HCEC 1CT (cell line): ENCODE data around the gene KRTAP10-7.
"Not testable (repeated sequence)": the region's sequence is repeated elsewhere in the genome, so short reads cannot be mapped to it uniquely, and the experiment has no call there.

Source experiments
- DNase-seq: peaks from one replicate; pipeline ENCODE4 v3.0.0-alpha.2; 2017

Gene KRTAP10-7

GRCh38 chr21:44590897-44591800 lies 9.2 kb upstream of the KRTAP10-7 start:
- DNase-seq: not testable (repeated sequence)

DNA sequence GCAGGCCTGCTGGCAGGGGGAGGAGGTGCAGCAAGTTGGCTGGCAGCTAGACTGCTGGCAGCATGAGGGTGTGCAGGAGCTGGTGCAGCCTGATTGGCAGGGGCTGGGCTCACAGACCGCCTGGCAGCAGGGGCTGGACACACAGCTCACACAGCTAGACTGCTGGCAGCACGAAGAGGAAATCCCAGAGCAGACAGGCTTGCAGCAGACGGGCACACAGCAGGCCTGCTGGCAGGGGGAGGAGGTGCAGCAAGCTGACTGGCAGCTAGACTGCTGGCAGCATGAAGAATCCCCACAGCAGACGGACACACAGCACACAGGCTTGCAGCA lies 8.6 kb upstream of the KRTAP10-7 start:
- not testable (repeated sequence) for DNase-seq

DNA sequence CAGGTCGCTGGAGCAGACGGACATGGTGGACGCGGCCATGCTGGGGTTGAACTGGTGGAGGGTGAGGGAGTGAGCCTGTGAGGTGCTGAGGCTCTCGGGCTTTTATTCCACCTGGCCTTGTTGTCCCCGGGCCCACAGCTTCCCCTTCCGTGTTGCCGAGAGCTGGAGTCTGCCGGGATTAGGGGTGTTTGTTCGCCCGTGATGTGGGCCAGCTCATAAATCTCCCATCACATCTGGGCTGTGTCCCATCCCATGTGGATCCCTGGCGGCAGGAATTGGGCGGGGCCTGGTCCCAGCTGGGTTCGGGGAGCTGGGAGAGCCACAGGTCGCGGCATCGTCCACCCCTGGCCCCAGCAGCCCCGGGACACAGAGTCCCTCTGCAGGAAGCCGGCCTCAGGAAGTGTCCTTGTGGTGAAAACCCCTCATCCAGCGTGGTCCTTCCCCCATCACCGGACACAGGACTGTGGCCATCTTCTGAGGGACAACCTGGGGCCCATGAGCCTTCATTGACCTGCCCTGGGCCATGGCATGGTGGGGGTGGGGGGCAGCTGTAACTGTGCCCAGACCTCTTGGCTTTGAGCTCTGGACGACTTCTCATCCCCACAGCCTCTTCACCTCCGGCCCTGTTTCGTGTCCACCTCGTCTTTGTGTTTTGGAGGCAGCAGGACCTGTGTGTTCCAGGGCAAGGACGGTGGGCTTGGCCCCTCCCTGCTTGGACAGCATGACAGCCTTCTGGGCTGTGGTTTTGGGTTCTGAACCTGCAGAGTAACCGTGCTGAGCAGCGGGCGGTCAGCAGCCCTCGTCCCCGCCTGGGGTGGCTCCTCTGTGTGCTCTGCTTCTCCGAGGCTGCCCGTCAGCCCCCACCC lies 7.7 kb upstream of the KRTAP10-7 start, which contains the start of gene KRTAP10-6:
TSS of gene KRTAP10-6 (minus strand) at position 60 of the 866 bp plus-strand sequence. CDS start at position 39, 21 bp downstream.
- no peak for DNase-seq

- DNase-seq: no peak
These were observed 6.6 kb upstream of the KRTAP10-7 start for GRCh38 chr21:44593598-44594405.

- no peak for DNase-seq
These were observed 5.9 kb upstream of the KRTAP10-7 start for GRCh38 chr21:44594406-44594916.

- no peak for DNase-seq
These were observed 4.9 kb upstream of the KRTAP10-7 start for GRCh38 chr21:44595524-44595923.

GRCh38 chr21:44596068-44596725 lies 4.2 kb upstream of the KRTAP10-7 start:
- DNase-seq: no peak

- no peak for DNase-seq
These were observed 2.3 kb upstream of the KRTAP10-7 start for GRCh38 chr21:44598061-44598460.

DNA sequence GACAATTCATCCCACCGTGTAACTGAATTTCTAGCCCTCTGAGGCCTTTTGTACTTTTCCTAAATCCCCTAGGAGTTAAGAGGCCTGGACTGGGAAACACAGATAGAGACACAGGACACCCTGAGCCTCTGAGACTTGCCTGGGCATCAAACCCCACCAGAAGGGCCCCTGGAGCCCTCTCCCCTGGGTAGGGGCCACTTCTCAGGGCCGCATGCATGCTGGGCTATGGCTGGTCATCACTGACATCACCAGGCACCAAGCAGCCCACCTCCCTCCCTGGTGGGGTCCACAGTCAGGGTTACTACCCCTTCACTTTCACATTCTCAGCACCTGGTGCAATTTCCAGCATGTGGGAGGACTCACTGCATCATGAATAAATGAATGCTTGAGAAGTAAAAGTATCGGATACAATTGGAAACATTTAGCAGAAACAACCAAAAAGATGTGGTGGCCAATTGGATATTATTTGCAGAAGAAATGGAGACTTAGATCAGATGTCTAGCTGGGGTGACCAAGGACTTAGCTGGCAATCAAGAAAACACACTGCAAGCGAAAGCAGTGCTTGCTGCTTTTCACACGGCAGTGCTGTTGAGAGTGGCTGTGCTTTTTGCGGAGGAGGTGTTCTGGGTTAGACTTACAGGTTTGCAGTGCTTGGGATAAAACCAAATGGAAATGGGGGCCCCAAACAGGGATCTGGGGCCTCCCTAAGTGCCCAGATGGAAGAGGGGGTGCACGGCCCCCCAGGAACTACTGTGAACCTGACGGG lies 950 bp upstream of the KRTAP10-7 start:
- DNase-seq: no peak

- DNase-seq: not testable (repeated sequence)
These were observed 694 bp downstream of the KRTAP10-7 start for GRCh38 chr21:44601091-44601490.

GRCh38 chr21:44601596-44602462 lies 1.4 kb downstream of the KRTAP10-7 start:
- DNase-seq: no peak

DNA sequence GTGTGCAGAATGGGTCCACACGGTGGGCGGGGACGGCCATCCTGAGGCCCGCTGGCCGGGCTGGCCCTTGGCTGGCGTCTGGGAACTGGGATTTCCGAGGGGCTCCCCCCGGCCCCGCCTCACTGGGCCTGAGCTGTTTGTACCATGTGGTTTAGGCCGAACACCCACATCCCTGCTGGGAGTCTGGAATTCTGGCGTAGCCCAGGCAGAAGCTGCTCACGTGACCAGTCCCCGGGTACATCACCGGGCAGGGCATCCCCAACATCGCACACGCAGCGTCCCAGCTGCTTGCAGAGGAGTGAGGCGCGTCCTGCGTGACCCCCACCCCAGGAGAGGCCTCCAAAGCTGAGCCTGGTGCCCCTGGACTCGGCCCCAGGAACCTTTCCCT lies 2.1 kb downstream of the KRTAP10-7 start:
- no peak for DNase-seq

GRCh38 chr21:44603109-44603875 lies 2.9 kb downstream of the KRTAP10-7 start:
- no peak for DNase-seq

- DNase-seq: no peak
These were observed 3.5 kb downstream of the KRTAP10-7 start for GRCh38 chr21:44603911-44604310.

DNA sequence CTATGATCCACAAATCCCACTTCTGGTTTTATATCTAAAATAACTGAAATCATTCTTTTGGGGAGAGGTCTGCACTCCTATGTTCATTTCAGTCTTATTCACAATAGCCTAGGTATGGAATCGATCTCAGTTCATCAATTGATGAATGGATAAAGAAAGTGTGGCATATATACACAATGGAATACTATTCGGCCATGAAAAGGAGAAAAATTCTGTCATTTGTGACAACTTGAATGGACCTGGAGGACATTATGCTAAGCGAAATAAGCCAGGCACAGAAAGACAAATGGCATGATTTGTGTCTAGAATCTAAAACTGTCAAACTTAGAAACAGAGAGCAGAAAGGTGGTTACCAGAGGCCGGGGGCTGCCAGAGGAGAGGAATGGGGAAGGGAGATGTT lies 6.1 kb downstream of the KRTAP10-7 start:
- DNase-seq: no peak

- DNase-seq: no peak
These were observed 8.8 kb downstream of the KRTAP10-7 start for GRCh38 chr21:44609193-44609592.

- not testable (repeated sequence) for DNase-seq
These were observed 9.9 kb downstream of the KRTAP10-7 start for GRCh38 chr21:44610157-44610843.

DNA sequence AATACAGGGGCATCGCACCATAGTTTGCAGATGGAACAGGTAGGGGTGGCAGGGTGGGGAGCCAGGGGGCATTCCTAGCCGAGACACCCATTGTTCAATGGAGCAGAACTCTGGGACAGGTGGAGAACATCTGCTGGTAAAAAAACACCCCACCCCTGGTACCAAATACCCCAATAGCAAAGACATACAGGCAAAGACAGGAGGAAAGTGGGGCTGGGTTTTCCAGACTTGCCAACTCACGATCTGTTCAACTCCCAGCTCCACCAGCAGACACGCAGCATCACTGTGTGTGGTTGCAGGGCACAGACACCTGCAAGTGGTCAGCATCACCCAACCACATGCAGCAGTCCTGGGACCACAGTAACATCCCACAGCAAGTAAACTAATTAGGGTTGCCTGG lies 11.2 kb downstream of the KRTAP10-7 start:
- DNase-seq: no peak

DNA sequence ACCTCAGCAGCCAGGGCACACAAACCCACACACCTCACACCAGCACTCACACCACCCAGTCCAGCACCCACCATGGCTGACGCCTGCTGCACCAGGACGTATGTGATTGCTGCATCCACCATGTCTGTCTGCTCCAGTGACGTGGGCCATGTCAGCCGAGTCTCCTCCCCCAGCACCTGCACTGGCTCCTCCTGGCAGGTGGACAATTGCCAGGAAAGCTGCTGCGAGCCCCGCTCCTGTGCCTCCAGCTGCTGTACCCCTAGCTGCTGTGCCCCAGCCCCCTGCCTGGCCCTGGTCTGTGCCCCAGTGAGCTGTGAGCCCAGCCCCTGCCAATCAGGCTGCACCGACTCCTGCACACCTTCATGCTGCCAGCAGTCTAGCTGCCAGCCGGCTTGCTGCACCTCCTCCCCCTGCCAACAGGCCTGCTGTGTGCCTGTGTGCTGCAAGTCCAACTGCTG lies 11.7 kb downstream of the KRTAP10-7 start, which contains the start of gene KRTAP10-8:
TSS of gene KRTAP10-8 (plus strand) at position 51 of the 458 bp plus-strand sequence. CDS start at position 73, 22 bp downstream.
- DNase-seq: no peak
